ENCODE results near the gene GNG7.

- no peak for TF ChIP-seq FOXA1 (IDR thresholded peaks at IDR 0.05)
- TF ChIP-seq BHLHE40 (IDR thresholded peaks at IDR 0.05; ENCODE audit: borderline replicate concordance) = no peak
- TF ChIP-seq SUZ12 (IDR thresholded peaks at IDR 0.05) = no peak
- no peak for TF ChIP-seq ARNT (IDR thresholded peaks at IDR 0.05)
- no peak for TF ChIP-seq LEF1 (IDR thresholded peaks at IDR 0.05; ENCODE audit: borderline replicate concordance)
- no peak for TF ChIP-seq ELF4 (IDR thresholded peaks at IDR 0.05)
- TF ChIP-seq CTBP1 (IDR thresholded peaks at IDR 0.05; ENCODE audit: borderline replicate concordance) = no peak
- no peak for TF ChIP-seq SP1 (IDR thresholded peaks at IDR 0.05)
- TF ChIP-seq NFRKB (IDR thresholded peaks at IDR 0.05) = no peak
- TF ChIP-seq PKNOX1 (IDR thresholded peaks at IDR 0.05) = no peak
Measured at GRCh38 chr19:2594319-2594718, 108.2 kb downstream of the GNG7 start.
